Lower leg skin (tissue), 3 donors: ENCODE data around the gene AP2A1.

Experiments
- CTCF ChIP-seq, 3 donors: fragments of 450-650 bp; IDR thresholded peaks; one replicate each; pipeline ENCODE4 v1.5.1; 2016; ENCODE audit warnings: antibody characterized with exemption in 3 of 3, mild to moderate bottlenecking in 3 of 3, moderate library complexity in 2 of 3
- POLR2A ChIP-seq, 2 donors: fragments of 450-650 bp; IDR thresholded peaks; one replicate each; pipeline ENCODE4 v1.6.1; 2016 to 2017; ENCODE audit warnings: antibody characterized with exemption in 2 of 2, mild to moderate bottlenecking in 1 of 2, moderate library complexity in 1 of 2

GRCh38 chr19:49775742-49776370 is 9.1 kb downstream of the AP2A1 start:
- TF ChIP-seq CTCF (IDR thresholded peaks at IDR 0.05): no peak
- no peak for TF ChIP-seq POLR2A (IDR thresholded peaks at IDR 0.05)
